ENCODE measurements around the gene EPHB1. TPM values are rescaled to one million over a fixed set of nuclear protein-coding genes. Genes with fewer than 3 reads are reported as not detected.
A peak's percentile ranks its signal among the peaks of the same experiment; 100 is the strongest.

Gene EPHB1
- total RNA-seq, 1 donor from 2014 or later = 1.6 TPM

DNA sequence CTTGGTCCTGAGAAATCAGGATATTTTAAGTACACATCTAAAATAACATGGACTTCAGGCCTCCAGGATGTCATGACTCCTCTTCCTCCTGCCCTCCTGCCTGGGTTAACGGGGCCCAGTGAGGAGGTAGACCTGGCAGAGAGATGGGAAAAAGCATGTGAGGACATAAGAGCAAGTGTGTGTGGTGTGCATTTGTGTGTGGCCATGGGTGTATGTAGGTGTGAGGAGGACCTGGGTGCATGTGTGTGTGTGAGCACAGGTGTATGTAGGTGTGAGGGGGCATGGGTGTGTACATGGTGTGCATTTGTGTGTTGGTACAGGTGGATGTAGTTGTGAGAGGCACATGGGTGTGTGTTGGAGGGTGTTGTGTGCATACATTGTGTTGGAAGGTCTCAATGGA is 105.4 kb downstream of the EPHB1 start:
- TF ChIP-seq CTCF (IDR thresholded peaks at IDR 0.05) = no peak
- H3K27ac ChIP-seq = no peak overlapping the region
- intact Hi-C loops (cut with DNase I) = no loop called here
- H3K4me3 ChIP-seq = no peak overlapping the region
- ATAC-seq (no peak), DNase-seq (peak; percentile 32)
- H3K9me3 ChIP-seq = no peaks in the 10 kb centered on the region
- H3K4me1 ChIP-seq = no peaks in the 10 kb centered on the region
- no peaks in the 10 kb centered on the region for H3K27me3 ChIP-seq
- no peaks in the 10 kb centered on the region for H3K36me3 ChIP-seq

GRCh38 chr3:134901461-134901860 is 106.4 kb downstream of the EPHB1 start:
- no peak overlapping the region for H3K4me3 ChIP-seq
- ATAC-seq = no peak
- no peaks in the 10 kb centered on the region for H3K9me3 ChIP-seq
- no peak overlapping the region for H3K27ac ChIP-seq
- intact Hi-C loops (cut with DNase I) = no loop called here
- H3K27me3 ChIP-seq = no peaks in the 10 kb centered on the region
- no peak for DNase-seq
- H3K4me1 ChIP-seq = no peaks in the 10 kb centered on the region
- no peak for TF ChIP-seq CTCF (IDR thresholded peaks at IDR 0.05)
- H3K36me3 ChIP-seq = no peaks in the 10 kb centered on the region

DNA sequence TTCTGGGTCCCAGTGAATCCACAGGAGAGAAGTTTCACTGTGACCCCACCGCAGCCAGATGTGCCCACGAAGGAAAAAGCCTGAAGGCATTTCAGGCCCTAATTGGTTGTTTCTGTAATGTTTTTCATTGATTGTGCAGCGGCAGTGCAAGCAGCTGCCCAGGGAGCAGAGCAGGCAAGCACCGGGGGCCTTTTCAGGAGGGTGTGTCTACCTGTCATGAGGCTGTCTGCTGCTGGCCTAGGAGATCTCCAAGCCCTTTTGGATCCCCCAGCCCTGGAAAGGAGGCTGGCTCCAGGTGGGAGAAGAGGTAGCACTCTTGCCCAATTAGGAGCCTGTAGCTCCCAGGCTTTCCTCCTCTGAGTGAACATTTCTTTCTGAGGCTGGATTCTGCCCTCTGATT is 108.8 kb downstream of the EPHB1 start:
- intact Hi-C loops (cut with DNase I) = no loop called here
- H3K27me3 ChIP-seq = no peaks in the 10 kb centered on the region
- H3K4me3 ChIP-seq = no peak overlapping the region
- H3K36me3 ChIP-seq = no peaks in the 10 kb centered on the region
- H3K4me1 ChIP-seq = no peaks in the 10 kb centered on the region
- no peak for TF ChIP-seq CTCF (IDR thresholded peaks at IDR 0.05)
- no peaks in the 10 kb centered on the region for H3K9me3 ChIP-seq
- ATAC-seq = no peak
- DNase-seq = no peak
- no peak overlapping the region for H3K27ac ChIP-seq

DNA sequence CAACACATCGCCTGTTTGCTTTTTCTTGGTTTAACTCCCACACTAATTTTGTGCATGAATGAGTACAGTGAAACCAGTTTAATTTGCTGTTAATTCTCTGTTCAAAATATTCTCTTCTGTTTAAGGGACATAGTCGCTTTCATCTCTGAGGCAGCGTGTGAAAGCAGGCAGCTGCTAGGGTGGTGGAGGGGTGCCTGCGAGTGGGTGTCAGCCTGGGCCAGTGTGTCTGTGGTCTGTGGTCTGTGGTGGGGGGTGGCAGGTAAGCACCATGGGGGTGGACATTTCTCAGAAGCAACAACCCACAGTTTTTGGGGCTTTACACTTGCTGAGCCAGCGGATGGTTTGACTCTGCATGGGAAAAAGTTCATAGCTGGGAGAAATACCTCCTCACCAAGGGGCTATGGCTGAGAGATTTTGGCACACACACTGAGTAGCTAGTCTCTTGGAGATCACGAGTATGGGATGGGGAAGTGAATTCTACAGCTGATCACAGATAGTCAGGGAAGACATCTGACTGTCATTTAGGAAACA is 109.2 kb downstream of the EPHB1 start:
- DNase-seq (no peak), ATAC-seq (no peak)
- no peaks in the 10 kb centered on the region for H3K27me3 ChIP-seq
- H3K9me3 ChIP-seq = no peaks in the 10 kb centered on the region
- H3K4me1 ChIP-seq = no peaks in the 10 kb centered on the region
- no peaks in the 10 kb centered on the region for H3K36me3 ChIP-seq
- intact Hi-C loops (cut with DNase I) = no loop called here
- H3K27ac ChIP-seq = no peak overlapping the region
- TF ChIP-seq CTCF (IDR thresholded peaks at IDR 0.05) = no peak
- no peak overlapping the region for H3K4me3 ChIP-seq

DNA sequence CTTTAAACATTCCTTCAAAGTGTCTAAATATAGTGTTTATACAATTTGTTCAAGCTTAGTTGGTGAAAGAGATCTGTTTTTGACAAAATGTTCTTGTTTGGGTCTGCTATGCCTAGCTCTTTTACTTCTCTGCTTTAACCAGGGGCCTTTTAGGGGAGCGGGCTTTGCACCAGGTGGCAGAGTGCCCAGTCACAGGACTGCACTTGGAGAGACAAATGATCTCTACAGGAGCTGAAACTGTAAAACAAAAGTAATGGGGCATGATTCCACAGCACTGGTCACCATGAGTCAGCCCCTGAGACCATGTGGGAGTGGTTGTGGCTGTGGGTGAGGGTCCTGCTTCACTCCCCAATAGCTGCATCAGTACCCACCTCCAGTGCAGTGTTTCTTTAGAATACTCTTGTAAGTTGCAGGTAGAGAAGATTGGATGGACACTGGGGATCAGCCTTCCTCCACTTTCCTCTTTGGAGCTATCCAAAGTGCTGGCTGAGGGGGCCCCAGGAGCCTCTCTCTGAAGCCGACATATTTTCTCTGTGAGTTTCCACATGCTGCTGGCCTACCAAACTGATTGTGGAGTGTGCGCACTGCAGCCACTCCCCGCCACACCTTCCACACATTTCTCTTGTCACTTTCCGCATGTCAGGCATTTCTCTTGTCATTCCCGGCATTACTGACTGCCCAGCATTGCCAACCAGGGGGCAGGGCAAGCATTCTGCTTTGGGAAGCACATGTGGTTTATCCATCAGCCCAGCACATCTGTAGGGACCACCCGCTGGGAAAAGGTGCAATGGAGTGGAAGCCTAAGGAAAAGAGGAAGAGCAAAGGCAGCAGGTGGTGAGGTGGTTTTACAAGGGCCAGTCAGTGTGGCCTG is 110.0 kb downstream of the EPHB1 start:
- no peaks in the 10 kb centered on the region for H3K9me3 ChIP-seq
- intact Hi-C loops (cut with DNase I) = no loop called here
- no peaks in the 10 kb centered on the region for H3K36me3 ChIP-seq
- no peaks in the 10 kb centered on the region for H3K27me3 ChIP-seq
- H3K27ac ChIP-seq = no peak overlapping the region
- H3K4me3 ChIP-seq = no peak overlapping the region
- no peak for ATAC-seq
- H3K4me1 ChIP-seq = no peaks in the 10 kb centered on the region
- DNase-seq = peak; percentile 12
- no peak for TF ChIP-seq CTCF (IDR thresholded peaks at IDR 0.05)

Data from upper lobe of right lung (tissue), 1 donor.